Fibroblast of skin of scalp (primary cell): ENCODE results near the gene DDX17.
"Not testable (repeated sequence)": the region's sequence is repeated elsewhere in the genome, so short reads cannot be mapped to it uniquely, and the experiment has no call there.

Source experiments
- DNase-seq: peaks from one replicate; pipeline ENCODE4 v3.0.0-alpha.2; 2013

DDX17 gene

DNA sequence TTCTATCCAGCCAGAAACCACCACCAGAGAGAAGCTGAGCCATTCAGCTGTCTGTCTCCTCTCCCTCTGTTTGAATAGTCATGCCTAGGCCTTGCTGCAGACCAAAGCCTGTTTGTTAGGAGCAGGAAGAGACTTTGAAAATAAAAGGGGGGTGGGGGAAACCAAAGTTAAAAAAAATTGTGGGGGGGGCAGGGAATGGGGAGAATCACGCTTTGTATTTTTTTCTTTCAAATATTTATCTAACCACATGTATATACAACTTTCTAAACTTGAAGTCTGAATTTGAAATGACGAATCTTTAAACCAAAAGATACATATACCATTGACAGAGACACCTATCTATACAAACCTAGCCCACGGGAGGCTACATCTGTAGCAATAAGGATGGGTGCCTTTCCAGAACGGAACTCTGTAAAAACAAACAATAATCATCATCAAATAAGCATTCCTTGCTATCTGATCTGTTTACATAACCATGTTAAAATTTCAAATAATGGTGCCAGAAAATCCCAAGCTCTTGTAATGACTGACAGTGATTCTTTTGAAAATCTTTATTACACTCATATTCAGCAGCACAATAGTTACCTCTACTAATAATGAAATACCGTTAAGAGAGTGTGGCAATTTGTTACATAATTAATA lies 14.3 kb downstream of the DDX17 start:
- DNase-seq: no peak

- peak; percentile 43 for DNase-seq
These were observed 15.2 kb downstream of the DDX17 start for GRCh38 chr22:38490915-38491314.

DNA sequence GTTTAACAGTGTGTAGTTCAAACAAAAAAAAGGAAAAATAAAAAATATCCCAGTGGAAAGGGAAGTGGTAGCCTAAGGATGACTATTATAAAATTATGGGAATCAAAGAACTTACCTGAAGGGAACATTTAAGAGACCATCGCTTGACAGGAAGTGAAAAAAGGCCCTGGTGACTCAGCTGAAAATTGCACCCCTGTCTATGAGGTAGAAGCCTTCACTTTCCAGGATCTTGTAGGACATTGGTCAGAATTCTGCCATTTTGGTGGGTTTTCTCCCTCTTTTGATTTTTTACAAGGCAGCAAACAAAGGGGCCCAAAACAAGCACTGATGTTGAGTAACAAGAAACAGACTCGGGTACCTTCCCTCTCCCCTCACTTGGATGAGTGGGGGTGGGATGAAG lies 15.6 kb downstream of the DDX17 start:
- DNase-seq: no peak

DNA sequence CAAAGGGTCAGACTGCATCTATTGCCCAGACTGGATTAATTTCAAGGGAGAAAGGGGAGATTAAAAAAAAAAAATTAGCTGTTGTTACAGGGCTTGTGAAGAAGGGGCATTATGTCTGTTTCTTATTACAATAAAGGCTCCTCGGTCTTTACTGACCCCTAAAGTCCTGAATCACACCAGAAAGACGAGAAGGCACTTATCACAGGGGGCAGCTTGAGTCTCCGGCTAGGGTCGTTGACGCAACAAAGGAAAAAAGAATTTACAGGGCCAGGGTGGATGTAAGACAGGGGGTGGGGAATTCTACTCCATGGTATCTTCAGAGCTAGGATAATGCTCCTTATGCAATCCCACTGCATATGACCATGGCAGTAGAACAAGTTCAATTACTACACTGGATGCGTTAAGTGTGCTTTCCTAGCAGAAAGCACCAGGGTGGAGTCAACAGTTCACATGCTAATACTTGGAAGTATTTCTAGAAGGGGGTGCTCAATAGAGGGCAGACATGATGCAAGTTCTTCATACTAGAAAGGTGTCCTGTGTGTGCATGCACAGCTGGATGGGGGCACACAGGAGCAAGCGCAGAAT lies 16.5 kb downstream of the DDX17 start:
- DNase-seq: no peak

- DNase-seq: no peak
These were observed 17.0 kb downstream of the DDX17 start for GRCh38 chr22:38489142-38489541.

GRCh38 chr22:38487946-38488345 lies 18.2 kb downstream of the DDX17 start:
- no peak for DNase-seq

DNA sequence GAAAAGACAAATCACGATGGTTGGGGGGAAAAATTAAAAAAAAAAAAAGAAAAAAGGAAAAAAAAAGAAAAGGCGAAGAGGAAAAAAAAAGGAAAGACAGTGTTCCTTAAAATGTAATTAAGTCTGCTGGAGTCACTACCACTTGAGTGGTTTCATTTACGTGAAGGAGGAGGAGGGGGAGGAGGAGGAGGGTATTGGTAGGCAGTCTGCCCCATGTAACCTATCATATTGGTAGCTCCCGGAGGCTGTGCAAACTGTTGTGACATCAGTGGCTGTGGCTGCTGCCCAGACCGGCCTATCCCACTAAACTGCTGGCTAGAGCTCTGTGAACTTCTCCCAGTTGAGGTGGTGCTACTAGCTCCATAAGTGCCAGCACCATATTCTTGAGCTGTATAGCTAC lies 20.3 kb downstream of the DDX17 start:
- no peak for DNase-seq

DNA sequence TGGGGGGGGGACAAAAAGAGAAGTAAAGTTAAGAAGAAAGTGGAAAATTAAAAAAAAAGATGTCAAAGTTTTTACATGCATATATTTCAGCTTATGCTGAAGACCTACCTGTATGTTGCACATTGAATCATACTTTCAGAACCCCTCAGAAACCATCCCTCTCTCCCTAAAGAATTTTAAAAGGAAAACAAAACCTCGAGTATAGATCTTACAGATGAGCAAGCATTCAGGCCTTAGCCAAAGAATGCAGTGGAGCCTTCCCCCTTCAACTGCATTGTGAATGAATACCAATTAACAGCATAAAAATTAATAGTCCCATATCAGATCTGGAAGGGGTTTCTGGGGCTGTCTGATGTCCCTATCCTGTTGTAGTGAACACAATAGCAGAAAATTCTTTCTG lies 21.9 kb downstream of the DDX17 start:
- no peak for DNase-seq

DNA sequence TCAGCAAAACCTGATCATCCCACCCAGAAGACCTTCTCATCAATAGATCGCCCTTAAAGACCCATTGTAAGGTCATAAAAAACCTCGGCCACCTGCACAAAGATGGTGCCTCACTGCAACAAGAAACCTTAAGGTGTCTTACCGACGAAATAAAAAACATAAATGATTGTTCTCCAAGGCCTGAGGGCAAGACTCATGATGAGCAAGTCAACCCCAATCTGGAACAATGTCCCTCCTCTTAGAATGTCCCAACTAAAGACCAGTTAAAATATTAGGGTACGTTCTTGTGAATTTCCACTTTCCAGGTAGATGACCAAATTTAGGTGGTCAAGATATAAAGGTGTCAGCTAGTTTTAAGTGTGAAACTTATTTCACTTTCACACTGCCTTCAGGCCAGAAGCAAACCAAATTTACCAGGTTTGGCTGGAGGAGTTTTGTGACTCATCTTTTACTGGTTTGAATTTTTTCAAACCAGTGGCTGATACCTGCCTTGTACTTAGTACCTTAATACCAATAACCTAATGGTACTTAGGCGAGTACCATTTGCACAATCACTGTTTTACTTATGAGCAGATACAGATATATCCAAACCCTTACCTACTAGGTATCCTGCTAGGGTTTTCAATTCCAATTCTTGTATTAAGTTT lies 23.3 kb downstream of the DDX17 start:
- DNase-seq: no peak

DNA sequence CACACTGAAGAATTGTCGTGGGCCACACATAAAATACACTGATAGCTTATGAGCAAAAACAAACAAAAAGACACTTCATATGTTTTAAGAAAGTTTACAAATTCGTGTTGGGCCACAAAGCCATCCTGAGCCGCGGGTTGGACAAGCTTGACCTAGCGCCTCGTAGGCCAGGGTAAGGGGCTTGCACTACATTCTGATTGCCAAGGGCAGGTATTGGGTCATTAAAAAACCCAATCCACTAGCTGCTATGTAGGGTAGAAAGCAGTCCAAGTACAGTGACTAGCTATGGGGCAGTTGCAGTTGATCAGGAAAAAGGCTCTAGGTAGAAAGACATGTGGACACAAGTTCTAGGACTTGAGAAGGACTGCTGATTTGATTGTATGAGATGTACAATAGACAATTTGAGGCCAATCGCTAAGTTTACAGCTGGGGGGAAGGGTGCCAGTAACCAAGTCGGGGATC lies 24.2 kb downstream of the DDX17 start:
- no peak for DNase-seq

GRCh38 chr22:38481162-38481870 lies 24.8 kb downstream of the DDX17 start:
- DNase-seq: no peak

GRCh38 chr22:38479096-38479837 lies 26.8 kb downstream of the DDX17 start:
- DNase-seq: no peak

DNA sequence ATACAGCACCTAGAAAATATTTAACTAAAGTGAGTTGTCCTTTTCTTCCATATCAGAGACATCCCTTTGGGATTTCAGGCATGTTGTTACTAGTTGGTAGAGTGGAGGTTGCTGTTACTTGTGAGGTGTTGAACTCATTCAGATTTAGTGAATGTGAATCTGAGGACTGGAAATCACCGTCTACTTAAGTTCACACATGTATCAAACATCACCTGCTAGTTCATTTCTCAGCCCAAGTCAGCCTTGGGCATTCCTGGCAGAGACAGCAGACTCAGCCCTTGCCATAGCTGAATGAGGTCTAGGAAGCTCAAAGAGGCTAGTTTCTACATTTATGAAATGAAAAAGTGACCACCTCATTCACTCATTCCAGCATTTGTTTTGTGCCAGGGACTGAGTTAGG lies 28.5 kb downstream of the DDX17 start:
- no peak for DNase-seq

GRCh38 chr22:38474003-38474607 lies 32.0 kb downstream of the DDX17 start:
- no peak for DNase-seq

GRCh38 chr22:38471237-38471636 lies 34.9 kb downstream of the DDX17 start:
- DNase-seq: no peak

DNA sequence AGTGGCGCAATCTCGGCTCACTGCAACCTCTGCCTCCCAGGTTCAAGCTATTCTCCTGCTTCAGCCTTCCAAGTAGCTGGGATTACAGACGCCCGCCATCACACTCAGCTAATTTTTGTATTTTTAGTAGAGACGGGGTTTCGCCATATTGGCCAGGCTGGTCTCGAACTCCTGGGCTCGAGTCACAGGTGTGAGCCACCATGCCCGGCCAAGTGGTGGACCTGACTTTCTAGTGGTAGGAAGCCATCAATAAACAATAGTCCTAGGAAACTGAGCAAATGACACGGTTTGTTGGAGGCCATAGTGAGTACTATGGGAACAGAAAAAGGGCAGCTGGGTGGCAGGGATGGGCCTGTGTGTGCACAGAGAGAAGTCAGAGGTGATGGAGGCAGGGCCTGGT lies 35.9 kb downstream of the DDX17 start:
- DNase-seq: not testable (repeated sequence)

- no peak for DNase-seq
These were observed 36.8 kb downstream of the DDX17 start for GRCh38 chr22:38469306-38469781.

DNA sequence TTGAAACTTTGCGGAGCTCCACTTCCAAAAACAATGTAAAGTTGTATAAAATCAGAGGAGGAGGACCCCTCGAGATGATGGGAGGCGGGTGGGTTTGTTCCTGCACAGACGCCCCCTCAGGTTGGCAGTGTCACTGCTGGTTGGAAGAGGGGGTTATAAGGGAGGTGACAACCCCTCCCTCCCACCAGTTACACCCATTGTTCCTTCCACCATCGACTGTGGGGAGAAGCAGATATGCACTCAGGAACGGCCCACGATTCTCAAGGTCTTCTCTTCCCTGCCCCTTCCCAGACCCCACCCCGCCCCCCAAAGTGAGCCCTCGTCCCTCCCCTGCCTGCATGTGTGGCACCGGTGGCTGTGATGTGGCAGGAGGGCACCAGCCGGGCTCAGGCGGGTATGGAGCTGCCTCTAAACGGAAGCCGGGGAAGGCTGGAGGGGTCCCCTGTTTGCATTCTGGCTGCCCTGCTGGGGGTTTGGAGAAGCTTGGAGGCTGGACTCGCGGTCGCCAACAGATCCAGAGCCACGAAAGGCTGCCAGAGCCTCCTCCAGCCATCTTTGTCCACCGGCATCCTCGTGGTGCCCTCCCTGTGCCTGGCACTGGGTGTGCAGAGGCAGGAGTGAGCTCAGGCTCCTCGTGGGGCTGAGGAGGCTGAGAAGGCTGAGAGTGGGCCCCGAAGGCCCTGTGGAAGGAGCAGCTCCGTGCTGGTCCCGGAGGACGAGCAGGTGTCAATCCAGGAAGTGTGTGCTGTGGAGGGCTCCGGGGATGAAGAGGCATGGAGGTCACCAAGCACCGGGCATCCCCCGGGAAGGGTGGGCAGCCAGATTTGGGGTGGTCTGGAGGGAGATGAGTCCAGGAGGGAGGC lies 37.4 kb downstream of the DDX17 start:
- peak; percentile 58 for DNase-seq

DNA sequence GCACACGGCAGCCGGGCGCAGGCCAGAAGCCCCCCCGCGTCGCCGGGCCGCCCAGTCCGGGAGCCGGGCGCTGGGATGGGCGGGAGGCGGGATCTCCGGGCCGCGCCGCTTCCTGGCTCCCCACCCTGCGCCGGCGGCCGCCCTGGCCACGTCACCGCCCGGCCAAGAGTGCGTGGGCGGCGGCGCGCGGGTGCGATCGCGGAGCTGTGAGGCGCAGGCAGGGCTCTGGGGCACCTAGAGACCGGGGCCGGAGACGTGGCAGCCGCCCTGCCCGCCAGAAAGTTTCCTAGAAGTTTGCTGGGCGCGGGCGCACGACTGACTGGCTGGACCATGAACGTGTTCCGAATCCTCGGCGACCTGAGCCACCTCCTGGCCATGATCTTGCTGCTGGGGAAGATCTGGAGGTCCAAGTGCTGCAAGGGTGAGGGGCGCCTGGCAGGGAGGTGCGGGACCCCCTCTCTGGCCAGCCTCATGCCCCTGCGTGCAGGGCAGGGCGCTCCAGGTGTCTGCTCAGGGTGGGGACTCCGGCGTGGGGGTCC lies 38.1 kb downstream of the DDX17 start, which contains the start of gene KDELR3:
Gene KDELR3, plus strand, starts transcription at position 193 of the 539 bp plus-strand sequence. Its CDS starts 138 bp downstream, at position 331.
- DNase-seq: peak; percentile 73

DNA sequence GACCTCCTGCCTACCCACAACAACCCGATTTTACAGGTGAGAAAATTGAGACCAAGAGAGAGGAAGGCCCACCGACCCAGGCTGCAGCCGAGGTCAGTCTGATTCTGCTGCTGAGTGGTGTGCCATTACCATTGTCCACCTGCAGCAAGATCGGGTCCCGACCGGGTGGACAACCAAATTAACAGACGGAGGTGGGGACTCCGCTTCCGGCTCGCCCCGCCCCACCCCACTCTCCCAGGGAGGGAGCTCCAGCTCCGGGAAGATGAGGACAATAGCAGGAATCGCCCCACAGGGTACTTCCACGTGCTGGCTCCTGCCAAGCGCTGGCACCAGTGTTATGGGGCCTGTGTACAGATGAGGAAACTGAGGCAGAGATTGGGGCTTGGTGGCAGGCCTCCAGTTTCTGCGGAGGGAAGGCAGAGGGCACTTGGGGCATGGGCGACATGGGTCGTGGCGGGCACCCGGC lies 38.6 kb downstream of the DDX17 start:
- no peak for DNase-seq
